HG03439 (cell line): Measurements from ENCODE around the gene CD209.

Experiments
- ATAC-seq: cut with Tn5 transposase; IDR thresholded peaks from one replicate; pipeline ENCODE4 v1.9.1; 2021; ENCODE audit warnings: mild to moderate bottlenecking, moderate library complexity; ENCODE audit not compliant: unreplicated experiment

Gene CD209

GRCh38 chr19:7709932-7710460 is 37.3 kb downstream of the CD209 start:
- no peak for ATAC-seq

GRCh38 chr19:7706955-7707456 is 40.3 kb downstream of the CD209 start:
- no peak for ATAC-seq

GRCh38 chr19:7706188-7706954 is 41.0 kb downstream of the CD209 start:
- no peak for ATAC-seq

- peak; percentile 49 for ATAC-seq
Measured at GRCh38 chr19:7705387-7706187, 41.7 kb downstream of the CD209 start.

GRCh38 chr19:7704280-7705060 is 42.9 kb downstream of the CD209 start:
- ATAC-seq: no peak

GRCh38 chr19:7703332-7703731 is 44.0 kb downstream of the CD209 start:
- ATAC-seq: no peak

GRCh38 chr19:7701654-7702457 is 45.5 kb downstream of the CD209 start, which contains the start of gene FCER2:
FCER2 (minus strand) TSS chr19:7702131; CDS start chr19:7699760, 2,371 bp downstream.
- ATAC-seq: peak; percentile 41

- no peak for ATAC-seq
Measured at GRCh38 chr19:7701049-7701653, 46.2 kb downstream of the CD209 start.

GRCh38 chr19:7699417-7700401 is 47.6 kb downstream of the CD209 start:
- no peak for ATAC-seq

GRCh38 chr19:7699003-7699402 is 48.3 kb downstream of the CD209 start:
- ATAC-seq: no peak

- no peak for ATAC-seq
Measured at GRCh38 chr19:7698583-7698982, 48.8 kb downstream of the CD209 start.

- ATAC-seq: no peak
Measured at GRCh38 chr19:7697721-7698287, 49.5 kb downstream of the CD209 start.

- no peak for ATAC-seq
Measured at GRCh38 chr19:7694499-7694898, 52.8 kb downstream of the CD209 start.

- ATAC-seq: no peak
Measured at GRCh38 chr19:7692417-7693088, 54.8 kb downstream of the CD209 start.

GRCh38 chr19:7691497-7691896 is 55.8 kb downstream of the CD209 start:
- ATAC-seq: no peak

- no peak for ATAC-seq
Measured at GRCh38 chr19:7690779-7691258, 56.5 kb downstream of the CD209 start.
